Measurements from ENCODE around the gene STK11IP. TPM values are rescaled to one million over a fixed set of nuclear protein-coding genes. Genes with fewer than 3 reads are reported as not detected.

The STK11IP gene
- total and polyA plus RNA-seq, 9 of the 15 experiments (the other 6 are each of a cell fraction or from before 2014, with no cell fraction given), result 0.52 to 21.7 (median 5.6) TPM

GRCh38 chr2:219597552-219598307 lies at the start of gene STK11IP (continued):
- TF ChIP-seq ZNF512 (tag; IDR thresholded peaks at IDR 0.05) (no peak), RFX1 (IDR thresholded peaks at IDR 0.05) (peak; percentile 99), ZNF707 (CRISPR knock-in tag; conservative IDR thresholded peaks at IDR 0.05) (no peak), MTA3 (IDR thresholded peaks at IDR 0.05; ENCODE audit: borderline replicate concordance) (peak; percentile 10; the same call in 1 of the 2 replicates), NR0B1 (IDR thresholded peaks at IDR 0.05; ENCODE audit: partially characterized antibody) (no peak), FOS (IDR thresholded peaks at IDR 0.05; ENCODE audit: extremely low read depth, insufficient read length) (no peak), RBFOX2 (IDR thresholded peaks at IDR 0.05; ENCODE audit: low read depth, low read length) (peak; percentile 96), SRSF9 (IDR thresholded peaks at IDR 0.05; ENCODE audit: borderline replicate concordance, low read depth, low read length) (no peak), KLF16 (IDR thresholded peaks at IDR 0.05) (no peak), POLR2A (conservative IDR thresholded peaks at IDR 0.05) (peak; percentile 90), ZZZ3 (IDR thresholded peaks at IDR 0.05) (no peak), ZNF639 (CRISPR knock-in tag; conservative IDR thresholded peaks at IDR 0.05 in 1 of 2, IDR thresholded peaks at IDR 0.05 in 1 of 2) (peak in 1 of 2 experiments; percentile 47; a peak in 1 of 4 replicates), TCFL5 (CRISPR knock-in tag; conservative IDR thresholded peaks at IDR 0.05) (no peak), MTF1 (CRISPR knock-in tag; IDR thresholded peaks at IDR 0.05; ENCODE audit: borderline replicate concordance) (no peak), THRB (CRISPR knock-in tag; conservative IDR thresholded peaks at IDR 0.05) (no peak), ZNF398 (CRISPR knock-in tag; IDR thresholded peaks at IDR 0.05) (no peak), ZFP1 (CRISPR knock-in tag; IDR thresholded peaks at IDR 0.05) (no peak), ZNF449 (CRISPR knock-in tag; IDR thresholded peaks at IDR 0.05) (no peak)

Data from K562 (cell line).